SU-DHL-6 (cell line): Measurements from ENCODE around the gene ACHE.

ENCODE experiments used
- H2AFZ ChIP-seq: fragments of 200-600 bp; sonication (generic); 2 replicates; pipeline ENCODE4 v1.6.1; 2014; ENCODE audit warnings: low read depth, mild to moderate bottlenecking, moderate library complexity, mixed read lengths, antibody characterized with exemption, low read length; ENCODE audit not compliant: severe bottlenecking
- H3F3A ChIP-seq: fragments of 200-600 bp; shearing (Covaris generic); 2 replicates; pipeline ENCODE4 v1.6.0; 2016; ENCODE audit warnings: antibody characterized with exemption, mild to moderate bottlenecking; ENCODE audit not compliant: insufficient read depth
- H3K27ac ChIP-seq: fragments of 200-600 bp; sonication (generic); 2 replicates; pipeline ENCODE4 v1.5.1; 2016; ENCODE audit warnings: low read depth, mild to moderate bottlenecking, low read length, moderate library complexity, mixed read lengths
- H3K27me3 ChIP-seq: fragments of 200-600 bp; sonication (generic), shearing (Covaris generic); 2 replicates; pipeline ENCODE4 v1.6.0; 2014; ENCODE audit warnings: mild to moderate bottlenecking, low read length
- H3K36me3 ChIP-seq: fragments of 200-600 bp; sonication (generic); 2 replicates; pipeline ENCODE4 v1.6.1; 2014; ENCODE audit warnings: mild to moderate bottlenecking, low read length, mixed read lengths
- H3K4me2 ChIP-seq: fragments of 300-600, 200-600 bp; shearing (Covaris generic), sonication (generic); 2 replicates; pipeline ENCODE4 v1.6.0; 2014; ENCODE audit warnings: low read length, low read depth, mild to moderate bottlenecking; ENCODE audit not compliant: poor library complexity, severe bottlenecking
- H3K4me3 ChIP-seq: fragments of 200-600 bp; sonication (generic); 2 replicates; pipeline ENCODE4 v1.5.1; 2014; ENCODE audit warnings: antibody characterized with exemption, low read length, mild to moderate bottlenecking, mixed read lengths; ENCODE audit not compliant: insufficient read depth, poor library complexity, severe bottlenecking
- H3K79me2 ChIP-seq: fragments of 200-600 bp; sonication (generic); 2 replicates; pipeline ENCODE4 v1.6.1; 2014; ENCODE audit warnings: mild to moderate bottlenecking, low read length, moderate library complexity; ENCODE audit not compliant: insufficient read depth
- H3K9ac ChIP-seq: fragments of 200-600 bp; sonication (generic); 2 replicates; pipeline ENCODE4 v1.7.0; 2014; ENCODE audit warnings: mild to moderate bottlenecking, low read length
- H3K9me2 ChIP-seq: fragments of 200-600 bp; sonication (generic); replicated peaks from 2 replicates; pipeline ENCODE4 v1.6.1; 2014; ENCODE audit warnings: low read length; ENCODE audit not compliant: insufficient read depth
- H3K9me3 ChIP-seq: fragments of 200-600 bp; sonication (generic); 2 replicates; pipeline ENCODE4 v1.6.1; 2014; ENCODE audit warnings: low read length, mixed read lengths; ENCODE audit not compliant: insufficient read depth
- H4K20me1 ChIP-seq: fragments of 200-600 bp; sonication (generic); 2 replicates; pipeline ENCODE4 v1.6.1; 2014; ENCODE audit warnings: low read depth, mild to moderate bottlenecking, antibody characterized with exemption, low read length, moderate library complexity, mixed read lengths
- CTCF ChIP-seq: fragments of 200-600 bp; sonication (generic); IDR thresholded peaks from one replicate; pipeline ENCODE4 v1.5.1; 2017; ENCODE audit warnings: antibody characterized with exemption, mild to moderate bottlenecking, low read length, moderate library complexity; ENCODE audit not compliant: insufficient read depth, poor library complexity, severe bottlenecking
- EZH2phosphoT487 ChIP-seq: fragments of 200-600 bp; sonication (generic), shearing (Covaris generic); conservative IDR thresholded peaks from 2 replicates; pipeline ENCODE4 v1.6.1; 2018; ENCODE audit warnings: mild to moderate bottlenecking, antibody characterized with exemption, low read length, moderate library complexity, mixed read lengths

Gene ACHE

GRCh38 chr7:100887516-100888290 is 8.0 kb downstream of the ACHE start:
- peak overlapping the region; percentile 97 for H3K9ac ChIP-seq

GRCh38 chr7:100886936-100887515 is 8.7 kb downstream of the ACHE start:
- H3K9ac ChIP-seq, result peak overlapping the region; percentile 97
- H3K9me3 ChIP-seq, result no peaks in the 10 kb centered on the region
- peak overlapping the region; percentile 3 for H3K4me3 ChIP-seq
- H3F3A ChIP-seq, result peaks cover 29% of the 10 kb centered on the region
- H4K20me1 ChIP-seq, result no peaks in the 10 kb centered on the region
- no peak overlapping the region for H2AFZ ChIP-seq
- no peaks in the 10 kb centered on the region for H3K9me2 ChIP-seq
- H3K27me3 ChIP-seq, result no peaks in the 10 kb centered on the region
- H3K27ac ChIP-seq, result peak overlapping the region; percentile 83
- peaks cover 26% of the 10 kb centered on the region for H3K79me2 ChIP-seq
- peak overlapping the region; percentile 61 for H3K4me2 ChIP-seq
- TF ChIP-seq EZH2phosphoT487 (no peak), CTCF (no peak)
- peaks cover 16% of the 10 kb centered on the region for H3K36me3 ChIP-seq

More at GRCh38 chr7:100887516-100888290, 8.0 kb downstream of the ACHE start:
- Histone ChIP-seq H3K27me3 (no peaks in the 10 kb centered on the region), H3K27ac (peak overlapping the region; percentile 83), H4K20me1 (no peaks in the 10 kb centered on the region), H3F3A (peaks cover 29% of the 10 kb centered on the region), H3K79me2 (peaks cover 23% of the 10 kb centered on the region), H3K4me2 (peak overlapping the region; percentile 61), H3K4me3 (peak overlapping the region; percentile 95), H3K9me2 (no peaks in the 10 kb centered on the region), H3K9me3 (no peaks in the 10 kb centered on the region), H2AFZ (no peak overlapping the region), H3K36me3 (peaks cover 16% of the 10 kb centered on the region)
- no peak for TF ChIP-seq CTCF

GRCh38 chr7:100886142-100886935 is 9.3 kb downstream of the ACHE start:
- no peaks in the 10 kb centered on the region for H3K27me3 ChIP-seq
- peaks cover 16% of the 10 kb centered on the region for H3K36me3 ChIP-seq
- no peaks in the 10 kb centered on the region for H3K9me2 ChIP-seq
- H4K20me1 ChIP-seq, result no peaks in the 10 kb centered on the region; the same call in 1 of the 2 replicates
- peaks cover 25% of the 10 kb centered on the region for H3F3A ChIP-seq
- no peak overlapping the region for H3K4me2 ChIP-seq
- H3K79me2 ChIP-seq, result peaks cover 33% of the 10 kb centered on the region
- H2AFZ ChIP-seq, result no peak overlapping the region
- H3K4me3 ChIP-seq, result no peak overlapping the region
- no peaks in the 10 kb centered on the region for H3K9me3 ChIP-seq
- H3K27ac ChIP-seq, result no peak overlapping the region
- H3K9ac ChIP-seq, result no peak overlapping the region
- TF ChIP-seq EZH2phosphoT487 (no peak), CTCF (no peak)
